ENCODE results near the gene DHX38.

Gene DHX38

DNA sequence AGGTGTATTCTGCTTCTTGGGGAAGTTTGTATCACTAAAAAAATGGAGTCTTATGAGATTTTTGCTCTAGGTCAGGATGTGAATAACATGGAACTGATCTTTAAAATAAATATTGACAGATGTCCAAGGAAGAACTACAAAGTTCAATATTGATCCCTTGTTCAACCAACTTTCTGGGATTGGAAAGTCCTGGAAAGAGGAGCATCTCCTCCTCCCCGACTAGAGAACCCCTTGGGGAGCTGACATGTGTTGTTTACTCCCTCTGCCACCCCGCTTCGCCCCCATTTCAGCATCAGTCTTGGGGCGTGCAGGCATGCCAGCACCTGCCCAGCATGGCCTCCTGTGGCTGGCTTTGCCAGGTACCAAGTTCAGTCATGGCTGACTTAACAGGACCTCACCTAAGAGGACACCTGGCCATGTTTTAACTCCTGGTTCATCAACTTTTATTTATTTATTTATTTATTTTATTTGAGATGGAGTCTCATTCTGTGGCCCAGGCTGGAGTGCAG is 44.5 kb downstream of the DHX38 start:
- in situ Hi-C loops (cut with MboI; ENCODE audit: low pct_unique_long_range_greater_than_20kb, low sequenced_read_pairs, unreplicated experiment), result no loop called here
- DNase-seq (ENCODE audit: low spot score), result no peak
- no peak for TF ChIP-seq CTCF (IDR thresholded peaks at IDR 0.05; ENCODE audit: extremely low read depth, insufficient read depth, missing control alignments)

DNA sequence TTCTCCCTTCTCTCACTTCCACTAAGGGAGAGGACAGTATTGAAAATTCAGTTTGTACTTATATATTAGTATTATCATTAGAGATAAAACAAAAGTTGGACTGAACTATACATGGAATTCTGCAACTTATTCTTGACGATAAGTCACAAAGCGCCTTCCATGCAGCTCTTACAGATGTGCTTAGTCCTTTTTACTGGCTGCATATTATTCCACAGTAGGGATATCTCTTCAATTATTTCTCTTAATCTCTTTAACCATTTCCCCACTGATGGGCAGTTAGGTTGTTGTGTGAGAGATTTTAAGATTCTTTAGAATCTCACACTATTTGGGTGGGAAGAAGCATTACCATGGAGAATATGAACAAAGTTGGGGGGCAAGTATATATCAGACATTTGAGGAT is 46.3 kb downstream of the DHX38 start:
- DNase-seq (ENCODE audit: low spot score), result no peak
- in situ Hi-C loops (cut with MboI; ENCODE audit: low pct_unique_long_range_greater_than_20kb, low sequenced_read_pairs, unreplicated experiment), result no loop called here
- no peak for TF ChIP-seq CTCF (IDR thresholded peaks at IDR 0.05; ENCODE audit: extremely low read depth, insufficient read depth, missing control alignments)

- no peak for TF ChIP-seq CTCF (IDR thresholded peaks at IDR 0.05; ENCODE audit: extremely low read depth, insufficient read depth, missing control alignments)
- in situ Hi-C loops (cut with MboI; ENCODE audit: low pct_unique_long_range_greater_than_20kb, low sequenced_read_pairs, unreplicated experiment), result no loop called here
- DNase-seq (ENCODE audit: low spot score), result no peak
Measured at GRCh38 chr16:72142476-72142875, 48.8 kb downstream of the DHX38 start.

DNA sequence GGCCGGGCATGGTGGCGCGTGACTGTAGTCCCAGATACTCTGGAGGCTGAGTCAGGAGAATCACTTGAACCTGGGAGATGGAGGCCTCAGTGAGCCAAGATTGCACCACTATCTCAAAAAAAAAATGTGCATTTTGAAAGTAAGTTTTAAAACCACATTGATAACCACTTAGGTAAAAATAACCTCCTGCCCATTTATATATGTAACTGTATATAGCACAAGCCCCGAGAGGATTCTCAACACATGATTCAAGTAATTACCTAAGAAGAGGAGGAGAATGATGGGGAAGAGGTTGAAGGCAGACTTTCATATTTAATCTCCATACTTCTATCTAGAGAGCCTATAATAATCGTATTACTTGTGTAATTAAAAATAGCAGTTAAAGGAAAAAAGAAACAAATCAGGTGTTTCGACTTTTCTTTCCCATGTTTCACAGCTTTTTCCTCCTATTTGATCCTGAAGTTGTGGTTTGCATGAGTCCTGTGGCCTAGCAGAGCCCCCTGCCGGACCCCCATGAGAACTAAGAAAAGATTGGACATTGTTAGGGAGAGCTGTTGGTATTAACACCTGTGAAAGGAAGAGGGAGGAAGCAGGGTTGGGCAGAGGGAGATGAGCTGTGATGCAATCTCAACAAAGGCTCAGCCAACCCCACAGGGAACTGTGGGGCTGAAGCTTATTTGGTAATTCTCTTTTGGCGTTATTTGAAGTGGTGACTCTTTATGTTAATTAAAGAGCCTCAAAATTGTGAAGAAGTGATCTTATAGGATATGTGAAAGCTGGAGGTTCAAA is 56.2 kb downstream of the DHX38 start:
- no peak for DNase-seq (ENCODE audit: low spot score)
- TF ChIP-seq CTCF (IDR thresholded peaks at IDR 0.05; ENCODE audit: extremely low read depth, insufficient read depth, missing control alignments), result no peak
- in situ Hi-C loops (cut with MboI; ENCODE audit: low pct_unique_long_range_greater_than_20kb, low sequenced_read_pairs, unreplicated experiment), result no loop called here

DNA sequence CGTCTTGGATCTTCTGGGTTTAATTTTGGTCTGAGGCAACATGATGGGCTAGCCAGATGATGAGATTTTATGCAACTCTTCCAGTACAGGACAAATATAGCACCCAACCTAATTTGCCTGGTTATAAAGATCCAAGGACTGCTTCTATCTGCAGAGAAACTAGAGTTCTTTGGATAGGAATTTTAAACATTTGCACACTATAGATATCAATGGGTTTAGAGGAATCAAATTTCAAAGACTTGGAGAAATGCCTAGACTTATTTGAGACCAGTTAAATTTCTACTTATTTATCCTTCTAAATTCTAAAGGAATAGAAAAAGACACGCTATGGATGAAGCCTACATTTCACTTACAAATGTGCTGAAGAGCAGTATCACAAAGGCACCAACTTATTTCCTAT is 65.7 kb downstream of the DHX38 start:
- no peak for DNase-seq (ENCODE audit: low spot score)
- in situ Hi-C loops (cut with MboI; ENCODE audit: low pct_unique_long_range_greater_than_20kb, low sequenced_read_pairs, unreplicated experiment), result no loop called here
- no peak for TF ChIP-seq CTCF (IDR thresholded peaks at IDR 0.05; ENCODE audit: extremely low read depth, insufficient read depth, missing control alignments)

- no peak for TF ChIP-seq CTCF (IDR thresholded peaks at IDR 0.05; ENCODE audit: extremely low read depth, insufficient read depth, missing control alignments)
- in situ Hi-C loops (cut with MboI; ENCODE audit: low pct_unique_long_range_greater_than_20kb, low sequenced_read_pairs, unreplicated experiment), result no loop called here
- no peak for DNase-seq (ENCODE audit: low spot score)
Measured at GRCh38 chr16:72159801-72160200, 66.2 kb downstream of the DHX38 start.

All from GM13977 (cell line).